GM21390 (cell line): Measurements from ENCODE around the gene DEAF1.

ENCODE experiments used
- ATAC-seq: cut with Tn5 transposase; IDR thresholded peaks from one replicate; pipeline ENCODE4 v1.9.1; 2021; ENCODE audit not compliant: unreplicated experiment

The DEAF1 gene

GRCh38 chr11:722346-722811 is 27.4 kb upstream of the DEAF1 start:
- ATAC-seq, result no peak

- ATAC-seq, result no peak
Measured at GRCh38 chr11:721741-722345, 26.8 kb upstream of the DEAF1 start.

GRCh38 chr11:721247-721740 is 26.3 kb upstream of the DEAF1 start:
- no peak for ATAC-seq

- ATAC-seq, result no peak
Measured at GRCh38 chr11:720642-721246, 25.7 kb upstream of the DEAF1 start.

- ATAC-seq, result no peak
Measured at GRCh38 chr11:720017-720641, 25.1 kb upstream of the DEAF1 start.

- ATAC-seq, result no peak
Measured at GRCh38 chr11:719214-720016, 24.4 kb upstream of the DEAF1 start.

GRCh38 chr11:714436-714835 is 19.4 kb upstream of the DEAF1 start:
- no peak for ATAC-seq

GRCh38 chr11:709109-709997 is 14.3 kb upstream of the DEAF1 start:
- no peak for ATAC-seq

- ATAC-seq, result no peak
Measured at GRCh38 chr11:708511-708910, 13.5 kb upstream of the DEAF1 start.

GRCh38 chr11:707817-708420 is 12.9 kb upstream of the DEAF1 start:
- no peak for ATAC-seq

- no peak for ATAC-seq
Measured at GRCh38 chr11:706957-707816, 12.2 kb upstream of the DEAF1 start.

GRCh38 chr11:706439-706956 is 11.5 kb upstream of the DEAF1 start:
- no peak for ATAC-seq

- no peak for ATAC-seq
Measured at GRCh38 chr11:705646-706438, 10.8 kb upstream of the DEAF1 start, which contains the start of gene EPS8L2. EPS8L2 (plus strand) TSS chr11:706231; CDS start chr11:709408, 3,177 bp downstream.

- no peak for ATAC-seq
Measured at GRCh38 chr11:704781-705645, 10.0 kb upstream of the DEAF1 start.

- ATAC-seq, result no peak
Measured at GRCh38 chr11:704228-704674, 9.2 kb upstream of the DEAF1 start.

GRCh38 chr11:703506-703905 is 8.5 kb upstream of the DEAF1 start:
- no peak for ATAC-seq
